Measurements from ENCODE around the gene CCDC171. TPM values are rescaled to one million over a fixed set of nuclear protein-coding genes. Genes with fewer than 3 reads are reported as not detected.

The CCDC171 gene
- total RNA-seq, 2 donors from 2014 or later, result 4.3 to 6.4 TPM

DNA sequence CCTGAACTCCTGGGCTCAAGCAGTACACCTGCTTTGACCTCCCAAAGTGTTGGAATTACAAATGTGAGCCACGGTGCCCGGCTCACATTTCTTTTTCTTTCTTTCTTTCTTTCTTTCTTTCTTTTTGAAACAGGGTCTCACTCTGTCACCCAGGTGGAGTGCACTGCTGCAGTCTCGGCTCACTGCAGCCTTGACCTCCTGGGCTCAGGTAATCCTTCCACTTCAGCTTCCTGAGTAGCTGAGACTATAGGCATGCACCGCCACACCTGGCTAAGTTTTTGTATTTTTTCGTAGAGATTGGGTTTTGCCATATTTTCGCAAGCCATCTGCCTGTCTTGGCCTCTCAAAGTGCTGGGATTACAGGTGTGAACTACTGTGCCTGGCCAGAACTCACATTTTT lies 183.7 kb downstream of the CCDC171 start:
- DNase-seq (ENCODE audit: low spot score) (no peak), ATAC-seq (ENCODE audit: insufficient number of reproducible peaks, low FRiP score, low read depth) (no peak)
- Histone ChIP-seq H3K27me3 (replicated peaks; ENCODE audit: insufficient read depth) (no peaks in the 10 kb centered on the region), H3K36me3 (no peaks in the 10 kb centered on the region), H3K4me1 (ENCODE audit: control insufficient read depth in 1 of 2, low read depth in 2 of 2) (peaks cover 5 to 21% of the 10 kb centered on the region in 2 donors), H3K4me3 (no peak overlapping the region), H3K27ac (no peak overlapping the region), H3K9me3 (no peaks in the 10 kb centered on the region)
- no peak for TF ChIP-seq CTCF (IDR thresholded peaks at IDR 0.05)

- TF ChIP-seq CTCF (IDR thresholded peaks at IDR 0.05), result no peak
- DNase-seq (ENCODE audit: low spot score) (no peak), ATAC-seq (ENCODE audit: insufficient number of reproducible peaks, low FRiP score, low read depth) (no peak)
- H3K27ac ChIP-seq, result no peak overlapping the region
- H3K27me3 ChIP-seq (replicated peaks; ENCODE audit: insufficient read depth), result no peaks in the 10 kb centered on the region
- H3K4me1 ChIP-seq (ENCODE audit: control insufficient read depth in 1 of 2, low read depth in 2 of 2), result peaks cover 5 to 21% of the 10 kb centered on the region in 2 donors
- no peaks in the 10 kb centered on the region for H3K36me3 ChIP-seq
- H3K4me3 ChIP-seq, result no peak overlapping the region
- no peaks in the 10 kb centered on the region for H3K9me3 ChIP-seq
Observed at GRCh38 chr9:15738011-15738410, 185.2 kb downstream of the CCDC171 start.

DNA sequence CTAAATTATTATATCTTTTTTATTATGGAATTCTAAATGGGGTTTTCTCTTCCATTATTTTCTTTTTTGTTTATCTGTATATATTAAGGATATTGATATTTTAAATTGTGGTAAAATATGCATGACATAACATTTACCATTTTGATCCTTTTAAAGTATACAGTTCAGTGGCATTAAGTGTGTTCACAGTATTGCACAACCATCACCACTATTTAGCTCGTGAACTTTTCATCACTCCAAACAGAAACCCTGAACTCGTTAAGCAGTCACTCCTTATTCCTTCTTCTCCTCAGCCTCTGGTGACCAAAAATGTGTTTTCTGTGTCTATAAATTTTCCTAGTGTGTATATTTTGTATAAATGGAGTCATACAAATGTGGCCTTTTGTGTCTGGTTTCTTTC lies 188.2 kb downstream of the CCDC171 start:
- DNase-seq (ENCODE audit: low spot score), result no peak
- H3K4me1 ChIP-seq (ENCODE audit: control insufficient read depth in 1 of 2, low read depth in 2 of 2), result peaks cover 0 to 7% of the 10 kb centered on the region in 2 donors
- TF ChIP-seq CTCF (IDR thresholded peaks at IDR 0.05), result no peak
- H3K27ac ChIP-seq, result no peak overlapping the region
- H3K27me3 ChIP-seq (replicated peaks; ENCODE audit: insufficient read depth), result no peaks in the 10 kb centered on the region
- H3K9me3 ChIP-seq, result no peaks in the 10 kb centered on the region
- ATAC-seq (ENCODE audit: insufficient number of reproducible peaks, low FRiP score, low read depth), result no peak
- H3K36me3 ChIP-seq, result no peaks in the 10 kb centered on the region
- H3K4me3 ChIP-seq, result no peak overlapping the region

DNA sequence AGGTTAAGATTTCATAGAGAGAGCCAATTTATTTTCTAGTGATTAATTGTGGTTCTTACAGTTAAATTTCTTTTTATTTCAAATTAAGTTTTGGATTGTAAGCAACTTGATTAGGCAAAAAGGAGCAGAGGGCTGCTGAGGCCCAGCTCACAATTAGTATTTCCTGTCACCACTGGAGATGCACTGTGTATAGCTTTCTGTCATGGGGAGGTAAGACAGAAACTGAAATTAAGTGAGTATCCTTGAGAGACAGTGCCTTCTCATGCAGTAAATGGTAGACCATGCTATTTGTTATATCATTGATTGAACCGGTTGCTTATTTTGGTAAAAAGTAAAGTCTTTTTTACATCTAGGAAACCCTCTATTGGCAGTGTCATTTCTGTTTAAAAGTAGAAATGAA lies 190.7 kb downstream of the CCDC171 start:
- Histone ChIP-seq H3K4me3 (no peak overlapping the region), H3K9me3 (no peaks in the 10 kb centered on the region), H3K4me1 (ENCODE audit: control insufficient read depth in 1 of 2, low read depth in 2 of 2) (no peaks in the 10 kb centered on the region), H3K27me3 (replicated peaks; ENCODE audit: insufficient read depth) (no peaks in the 10 kb centered on the region), H3K36me3 (peaks cover 7% of the 10 kb centered on the region), H3K27ac (no peak overlapping the region)
- no peak for TF ChIP-seq CTCF (IDR thresholded peaks at IDR 0.05)
- ATAC-seq (ENCODE audit: insufficient number of reproducible peaks, low FRiP score, low read depth) (no peak), DNase-seq (ENCODE audit: low spot score) (no peak)

GRCh38 chr9:15744196-15744595 lies 191.4 kb downstream of the CCDC171 start:
- H3K27ac ChIP-seq, result no peak overlapping the region
- ATAC-seq (ENCODE audit: insufficient number of reproducible peaks, low FRiP score, low read depth), result no peak
- peaks cover 7% of the 10 kb centered on the region for H3K36me3 ChIP-seq
- H3K9me3 ChIP-seq, result no peaks in the 10 kb centered on the region
- DNase-seq (ENCODE audit: low spot score), result no peak
- no peak for TF ChIP-seq CTCF (IDR thresholded peaks at IDR 0.05)
- H3K27me3 ChIP-seq (replicated peaks; ENCODE audit: insufficient read depth), result no peaks in the 10 kb centered on the region
- no peak overlapping the region for H3K4me3 ChIP-seq
- H3K4me1 ChIP-seq (ENCODE audit: control insufficient read depth in 1 of 2, low read depth in 2 of 2), result no peaks in the 10 kb centered on the region
